Measurements from ENCODE around the gene ADAM17.
A peak's percentile ranks its signal among the peaks of the same experiment; 100 is the strongest.
"Not testable (repeated sequence)": the region's sequence is repeated elsewhere in the genome, so short reads cannot be mapped to it uniquely, and the experiment has no call there.

The ADAM17 gene

GRCh38 chr2:9560628-9561027 is 5.0 kb upstream of the ADAM17 start:
- DNase-seq = no peak

DNA sequence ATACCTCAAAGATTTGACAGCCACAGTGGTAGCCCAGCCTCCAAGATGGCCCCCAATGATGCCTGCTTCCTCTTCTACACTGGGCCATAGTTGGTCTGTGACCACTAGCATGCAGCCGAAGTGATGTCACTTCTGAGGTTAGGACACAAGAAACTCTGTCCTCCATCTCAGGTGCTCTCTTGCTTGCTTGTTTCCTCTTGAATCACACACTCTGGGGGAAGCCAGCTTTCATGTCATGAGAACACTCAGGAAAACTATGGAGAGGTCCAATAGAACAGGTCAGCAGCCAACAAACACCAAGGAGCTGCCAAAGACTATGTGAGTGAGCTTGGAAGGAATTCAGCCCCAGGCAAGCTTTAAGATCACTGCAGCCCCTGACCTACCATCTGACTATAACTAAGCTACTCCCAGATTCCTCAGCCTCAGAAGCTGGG is 3.3 kb upstream of the ADAM17 start:
- no peak for DNase-seq

DNA sequence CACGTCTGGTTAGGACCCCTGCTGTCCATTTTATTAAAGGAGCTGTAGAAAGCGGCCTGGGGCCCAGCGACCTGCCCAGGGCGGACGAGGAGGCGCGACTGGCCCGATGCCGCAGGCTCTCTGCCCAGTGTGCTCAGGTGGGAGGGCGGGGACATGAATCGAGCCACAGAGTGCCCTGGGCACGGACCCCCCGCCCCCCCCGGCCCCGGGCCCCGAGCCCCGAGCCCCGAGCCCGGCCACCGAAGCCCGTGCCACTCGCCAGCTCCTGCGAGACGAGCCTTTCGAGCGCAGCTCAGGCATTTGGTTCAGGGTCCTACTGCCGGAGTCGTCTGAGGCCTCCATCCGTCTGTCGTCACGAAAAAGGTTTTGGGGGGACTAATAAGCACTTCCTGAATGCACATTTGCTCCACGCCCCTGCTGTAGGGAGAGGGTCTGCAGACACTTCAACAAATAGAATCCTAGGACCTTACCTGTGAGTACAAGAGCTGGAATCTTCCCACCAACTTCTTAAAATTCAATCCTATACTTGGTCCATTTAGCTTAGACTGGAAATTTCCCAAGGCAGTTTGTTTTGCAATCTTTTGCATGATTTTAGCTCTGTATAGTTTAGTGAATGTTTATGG is 602 bp upstream of the ADAM17 start:
- no peak for DNase-seq

DNA sequence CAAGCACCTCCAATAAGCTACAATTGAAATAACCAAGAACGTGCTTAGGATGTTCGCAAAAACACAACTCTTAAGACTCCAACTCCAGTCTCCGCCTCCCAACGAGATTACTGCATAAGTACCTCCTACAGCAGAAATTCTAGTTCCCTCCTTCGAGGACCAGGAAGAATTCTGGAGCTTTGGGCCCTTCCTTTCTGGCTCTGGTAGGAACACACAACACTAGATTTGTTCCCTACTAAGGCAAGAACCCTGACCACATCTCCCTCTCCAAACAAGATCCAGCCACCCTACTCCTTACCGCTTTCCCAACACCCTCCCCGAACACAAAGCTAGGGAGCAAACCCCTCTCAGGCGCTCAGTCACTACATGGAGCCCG is 721 bp downstream of the ADAM17 start:
- peak; percentile 32 for DNase-seq

GRCh38 chr2:9552219-9553178 is 3.1 kb downstream of the ADAM17 start:
- DNase-seq = no peak

DNA sequence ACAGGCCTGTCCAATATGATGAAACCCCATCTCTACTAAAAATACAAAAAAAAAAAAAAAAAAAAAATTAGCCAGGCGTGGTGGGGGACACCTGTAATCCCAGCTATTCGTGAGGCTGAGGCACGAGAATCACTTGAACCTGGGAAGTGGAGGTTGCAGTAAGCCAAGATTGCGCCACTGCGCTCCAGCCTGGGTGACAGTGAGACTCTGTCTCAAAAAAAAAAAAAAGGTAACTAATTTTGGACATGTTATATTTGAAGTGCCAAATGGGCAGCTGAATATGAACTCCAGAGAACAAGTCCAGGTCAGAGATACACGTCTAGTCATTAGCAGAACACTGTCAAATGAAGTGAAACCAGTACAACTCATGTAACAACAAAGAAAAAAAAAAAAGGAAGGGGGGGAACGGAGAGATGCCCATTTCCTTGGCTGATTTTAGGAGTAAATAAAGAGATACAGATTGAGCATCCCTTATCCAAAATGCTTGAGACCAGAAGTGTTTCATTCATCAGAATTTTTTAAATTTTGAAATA is 4.7 kb downstream of the ADAM17 start:
- not testable (repeated sequence) for DNase-seq

- no peak for DNase-seq
These were observed 6.2 kb downstream of the ADAM17 start for GRCh38 chr2:9549420-9549819.

DNA sequence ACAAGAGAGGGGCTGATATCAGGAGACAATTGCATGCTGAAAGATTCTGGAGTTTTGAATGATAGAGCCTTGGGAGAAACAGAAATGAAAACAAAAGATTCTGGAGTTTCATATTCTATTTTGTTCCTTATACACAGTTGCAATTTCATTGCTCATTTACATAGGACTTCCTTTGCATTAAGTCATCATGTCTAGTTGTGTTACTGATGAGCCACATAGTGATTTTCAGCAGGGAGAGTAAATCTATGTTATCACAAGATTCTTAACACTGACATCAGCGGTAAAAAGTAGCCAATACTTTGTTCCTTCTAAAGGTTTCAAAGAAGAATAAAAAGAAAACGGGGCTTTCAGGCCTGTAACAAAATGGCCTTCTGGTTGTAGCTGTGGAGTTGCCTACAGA is 7.1 kb downstream of the ADAM17 start:
- no peak for DNase-seq

DNA sequence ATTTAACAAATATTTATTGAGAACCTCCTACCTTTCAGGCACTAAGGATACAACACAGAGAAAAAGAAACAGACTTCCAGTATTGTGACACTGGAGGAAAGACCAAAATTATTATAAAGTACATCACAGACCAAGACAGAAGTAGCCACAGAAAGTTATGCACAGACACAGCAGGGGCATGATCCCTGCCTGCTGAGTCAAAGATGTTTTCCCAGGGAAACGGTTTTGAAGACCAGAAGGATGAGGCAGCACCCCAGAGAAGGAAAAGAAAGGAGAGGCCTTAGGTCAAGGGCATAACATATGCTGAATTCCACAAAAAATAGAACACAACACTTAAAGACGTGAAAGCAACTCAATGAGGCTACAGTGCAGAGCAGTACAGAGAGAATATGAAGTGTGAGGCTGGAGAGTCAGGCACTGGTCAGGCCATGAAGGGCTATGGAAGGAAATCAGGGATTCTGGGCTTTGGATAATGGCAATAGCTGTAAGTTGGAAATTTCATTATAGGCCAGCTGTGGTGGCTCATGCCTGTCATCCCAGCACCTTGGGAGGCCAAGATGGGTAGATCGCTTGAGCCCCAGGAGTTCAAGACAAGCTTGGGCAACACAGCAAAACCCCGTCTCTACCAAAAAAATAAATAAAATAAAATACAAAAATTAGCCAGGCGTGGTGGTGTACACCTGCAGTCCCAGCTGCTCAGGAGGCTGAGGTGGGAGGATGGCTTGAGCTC is 8.2 kb downstream of the ADAM17 start:
- no peak for DNase-seq

- no peak for DNase-seq
These were observed 10.1 kb downstream of the ADAM17 start for GRCh38 chr2:9545502-9545901.

DNA sequence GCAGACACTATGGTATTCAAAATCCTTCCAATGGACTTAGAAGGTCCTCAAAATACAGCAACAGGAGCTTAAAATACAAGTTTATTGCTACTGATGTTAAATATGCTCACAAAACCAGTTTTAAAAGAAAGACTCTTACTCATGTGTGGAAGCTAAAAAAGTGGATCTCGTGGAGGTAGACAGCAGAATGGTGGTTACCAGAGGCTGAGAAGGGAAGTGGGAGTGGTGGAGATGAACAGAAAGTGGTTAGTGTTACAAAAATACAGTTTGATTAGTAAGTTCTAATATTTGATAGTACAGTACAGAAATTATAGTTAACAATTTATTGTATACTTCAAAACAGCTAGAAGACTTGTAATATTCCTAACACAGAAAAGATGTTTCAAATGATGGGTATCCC is 12.1 kb downstream of the ADAM17 start:
- DNase-seq = no peak

DNA sequence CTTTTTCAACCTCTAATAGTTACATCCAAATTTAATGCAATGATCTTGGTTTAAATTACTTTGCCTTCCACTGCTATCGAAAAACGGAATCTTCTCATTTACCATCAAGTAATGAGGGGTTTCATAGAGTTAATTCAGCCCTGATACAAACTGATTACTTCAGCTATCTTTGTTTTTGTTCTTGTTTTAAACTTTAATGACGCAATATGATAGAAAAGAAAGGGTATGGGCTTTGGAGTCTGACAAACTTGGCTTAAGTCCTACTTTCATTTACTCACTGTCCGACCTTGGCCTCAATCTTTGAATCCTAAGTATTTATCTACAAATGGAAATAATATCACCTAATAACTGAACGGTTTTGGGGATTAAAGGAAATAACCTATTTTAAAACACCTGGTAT is 16.1 kb downstream of the ADAM17 start:
- DNase-seq = no peak

GRCh38 chr2:9538000-9538507 is 17.6 kb downstream of the ADAM17 start:
- no peak for DNase-seq

DNA sequence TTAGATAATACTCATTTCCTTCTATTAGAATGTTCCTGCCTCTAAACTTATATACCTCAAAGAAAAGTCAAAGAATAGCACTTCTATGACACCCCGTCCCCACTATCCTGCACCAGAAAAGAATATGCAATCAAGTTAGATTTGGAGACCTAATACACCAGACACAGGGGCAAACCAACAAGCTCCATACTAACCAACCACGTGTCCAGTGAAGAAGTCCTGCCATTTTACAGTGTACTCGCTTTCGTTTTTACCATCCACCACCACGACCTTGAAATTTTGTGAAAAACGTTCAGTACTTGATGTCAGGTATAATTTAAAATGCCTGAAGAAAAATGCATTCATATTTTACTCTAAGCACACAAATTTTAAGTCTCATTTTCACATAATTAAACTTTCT is 19.1 kb downstream of the ADAM17 start:
- no peak for DNase-seq

GRCh38 chr2:9535177-9535576 is 20.5 kb downstream of the ADAM17 start:
- DNase-seq = no peak

DNA sequence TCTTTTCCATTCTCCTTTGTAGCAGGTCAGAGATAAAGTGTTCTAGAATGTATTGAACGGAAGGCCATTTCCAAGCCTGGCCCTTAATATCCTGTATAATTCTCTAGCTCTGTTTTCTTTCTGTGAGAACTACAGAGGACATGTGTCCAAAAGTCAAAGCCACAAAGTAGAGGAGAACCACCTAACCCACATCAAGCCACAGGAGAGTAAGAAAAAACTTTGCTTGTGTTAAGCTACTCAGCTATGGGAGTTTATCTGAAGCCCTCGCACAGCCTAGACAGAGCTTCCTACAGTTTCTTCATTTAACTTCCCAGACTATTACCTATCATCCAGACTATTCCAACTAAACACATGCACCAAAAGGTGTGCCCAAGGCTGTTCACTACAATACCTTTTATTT is 22.0 kb downstream of the ADAM17 start:
- no peak for DNase-seq

DNA sequence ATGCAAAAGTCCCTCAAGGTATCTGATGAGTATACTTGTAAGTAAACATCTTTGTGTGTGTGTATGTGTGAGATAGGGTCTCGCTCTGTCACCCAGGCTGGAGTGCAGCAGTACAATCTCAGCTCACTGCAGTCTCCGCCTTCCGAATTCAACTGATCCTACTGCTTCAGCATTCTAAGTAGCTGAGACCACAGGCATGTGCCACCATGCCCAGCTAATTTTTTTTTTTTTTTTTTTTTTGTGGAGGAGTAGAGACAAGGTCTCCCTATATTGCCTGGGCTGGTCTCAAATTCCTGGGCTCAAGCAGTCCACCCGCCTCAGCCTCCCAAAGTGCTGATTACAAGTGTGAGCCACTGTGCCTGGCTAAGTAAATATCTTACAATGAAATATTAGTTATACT is 23.2 kb downstream of the ADAM17 start:
- DNase-seq = no peak

DNA sequence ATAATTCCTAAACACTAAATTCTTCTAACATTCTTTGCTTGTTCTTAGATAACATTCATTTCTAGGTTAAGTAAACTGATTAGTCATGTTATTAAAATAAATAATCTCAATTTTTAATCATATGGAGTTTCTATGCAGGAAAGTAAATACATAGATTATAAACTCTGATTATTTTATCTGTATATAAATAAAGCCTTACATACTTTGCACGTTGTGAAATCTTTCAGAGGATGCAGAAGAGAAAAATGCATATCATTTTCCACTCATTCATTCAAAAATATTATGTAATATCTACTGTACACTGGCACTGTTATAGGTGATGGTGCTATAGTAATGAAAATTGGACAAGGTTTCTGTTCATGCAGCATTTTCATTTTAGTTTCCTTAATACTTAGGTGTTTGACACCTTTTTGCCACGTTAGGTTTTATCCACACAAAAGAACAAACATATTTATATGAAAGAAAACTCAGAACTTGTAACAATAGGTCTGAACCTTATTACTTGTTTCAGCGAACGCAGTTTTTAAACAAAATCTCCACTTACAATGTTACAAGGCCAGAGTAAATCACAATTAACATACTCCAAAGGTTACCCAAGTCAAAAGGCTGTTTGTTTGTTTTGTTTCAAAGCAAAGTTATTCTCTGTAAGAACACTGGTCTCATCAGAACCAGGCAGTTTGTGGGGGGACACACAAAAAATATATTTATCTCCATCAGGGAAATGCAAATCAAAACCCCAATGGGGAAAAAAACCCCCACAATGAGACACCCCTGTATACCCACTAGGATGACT is 27.4 kb downstream of the ADAM17 start:
- DNase-seq = no peak

DNA sequence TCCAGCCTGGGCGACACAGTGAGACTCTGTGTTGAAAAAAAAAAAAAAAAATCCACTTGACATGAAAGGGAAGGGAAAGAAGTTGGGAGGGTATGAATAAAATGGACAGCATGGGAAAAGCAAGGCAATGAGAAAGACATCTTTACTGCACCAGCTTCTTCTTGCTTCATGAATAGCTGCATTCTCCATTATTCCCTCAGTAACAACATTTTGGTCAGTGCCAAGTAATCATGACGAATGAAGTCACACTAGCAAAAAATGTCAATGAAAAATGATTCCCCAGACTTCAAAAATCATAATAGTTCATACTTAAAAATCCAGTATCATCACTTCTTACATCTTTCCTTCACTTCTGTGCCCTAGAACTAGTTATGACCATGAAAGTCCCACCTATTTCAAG is 30.4 kb downstream of the ADAM17 start:
- DNase-seq = no peak

GRCh38 chr2:9524291-9524690 is 31.3 kb downstream of the ADAM17 start:
- DNase-seq = no peak

DNA sequence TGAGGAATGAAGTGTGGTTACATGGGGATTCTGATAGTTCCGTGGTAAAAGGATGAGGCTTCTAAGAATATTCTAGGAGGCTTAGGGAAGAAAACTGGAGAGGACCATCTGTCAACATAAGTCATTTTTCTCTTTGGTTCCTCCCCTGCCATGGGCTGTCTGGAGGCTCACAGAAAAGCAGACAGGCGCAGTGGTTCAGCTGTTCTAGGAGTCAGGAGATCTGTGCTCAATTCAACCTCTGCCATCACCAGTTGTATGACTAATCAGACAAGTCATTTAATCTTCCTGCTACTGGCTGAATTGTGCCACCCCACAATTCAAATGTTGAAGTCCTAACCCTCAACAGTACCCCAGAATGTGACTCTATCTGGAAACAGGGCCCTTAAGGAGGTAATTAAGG is 36.4 kb downstream of the ADAM17 start:
- no peak for DNase-seq

DNA sequence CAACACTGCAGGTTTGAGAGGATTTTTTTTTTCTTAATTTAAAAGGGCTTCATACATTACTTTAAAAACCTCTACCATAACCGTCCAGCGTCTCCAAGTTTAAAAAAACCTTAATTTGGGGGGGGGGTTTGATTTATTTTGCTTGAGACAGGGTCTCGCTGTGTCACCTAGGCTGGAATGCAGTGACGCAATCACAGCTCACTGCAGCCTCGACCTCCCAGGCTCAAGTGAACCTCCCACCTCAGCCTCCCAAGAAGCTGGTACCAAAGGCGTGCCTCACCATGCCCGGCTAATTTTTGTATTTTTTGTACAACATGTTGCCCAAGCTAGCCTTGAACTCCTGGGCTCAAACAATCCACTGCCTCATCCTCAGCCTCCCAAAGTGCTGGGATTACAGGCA is 36.9 kb downstream of the ADAM17 start:
- no peak for DNase-seq
